OCI-LY7 (cell line): Measurements from ENCODE around the gene VEGFC. TPM values are rescaled to one million over a fixed set of nuclear protein-coding genes. Genes with fewer than 3 reads are reported as not detected.

ENCODE experiments used
- BruUV-seq: library from RNA; stranded (reverse); fragments of 400-500 nt; replicated peaks from 2 replicates; lab custom pipeline; 2021; lab: Mats Ljungman, UMichigan
- CTCF ChIA-PET: fragments of 300-600 bp; sonication (Branson Sonifier 250); formaldehyde crosslinking; loops from one replicate; lab custom pipeline; 2022; ENCODE audit warnings: antibody characterized with exemption; ENCODE audit not compliant: unreplicated experiment; lab: Charles Lee
- POLR2A ChIA-PET: fragments of 300-600 bp; sonication (Branson Sonifier 250); formaldehyde crosslinking; loops from one replicate; lab custom pipeline; 2022; ENCODE audit warnings: antibody characterized with exemption; lab: Charles Lee
- DNase-seq: peaks from one replicate; pipeline ENCODE4 v3.0.0-alpha.2; 2015; ENCODE audit warnings: low spot score
- H2AFZ ChIP-seq: fragments of 200-600 bp; sonication (generic), shearing (Covaris generic); 2 replicates; pipeline ENCODE4 v1.6.1; 2014; ENCODE audit warnings: mild to moderate bottlenecking, antibody characterized with exemption, low read length, moderate library complexity
- H3K27ac ChIP-seq: fragments of 200-600 bp; sonication (generic); 2 replicates; pipeline ENCODE4 v1.5.1; 2014; ENCODE audit warnings: mixed run types, low read depth, mild to moderate bottlenecking, moderate library complexity, low read length, inconsistent platforms; ENCODE audit not compliant: poor library complexity, severe bottlenecking
- H3K36me3 ChIP-seq: fragments of 200-600 bp; sonication (generic); 2 replicates; pipeline ENCODE4 v1.6.1; 2014; ENCODE audit warnings: mild to moderate bottlenecking, antibody characterized with exemption, low read length, moderate library complexity, mixed read lengths; ENCODE audit not compliant: insufficient read depth
- H3K4me1 ChIP-seq: fragments of 200-600 bp; sonication (generic); 2 replicates; pipeline ENCODE4 v1.5.1; 2014; ENCODE audit warnings: mild to moderate bottlenecking, low read length; ENCODE audit not compliant: insufficient read depth, poor library complexity, severe bottlenecking
- H3K4me2 ChIP-seq: fragments of 200-600 bp; sonication (generic); 2 replicates; pipeline ENCODE4 v1.6.1; 2014; ENCODE audit warnings: mild to moderate bottlenecking, low read length
- H3K4me3 ChIP-seq: fragments of 200-600 bp; sonication (generic); 2 replicates; pipeline ENCODE4 v1.5.1; 2014; ENCODE audit warnings: mild to moderate bottlenecking, low read depth, low read length; ENCODE audit not compliant: poor library complexity, severe bottlenecking
- H3K79me2 ChIP-seq: fragments of 200-600 bp; sonication (generic); 2 replicates; pipeline ENCODE4 v1.6.1; 2016; ENCODE audit warnings: low read depth, mild to moderate bottlenecking, low read length, moderate library complexity, mixed read lengths; ENCODE audit not compliant: insufficient read depth
- H3K9me2 ChIP-seq: fragments of 200-600 bp; sonication (generic); 2 replicates; pipeline ENCODE4 v1.6.1; 2016; ENCODE audit warnings: mild to moderate bottlenecking, low read length, mixed read lengths; ENCODE audit not compliant: insufficient read depth
- H3K9me3 ChIP-seq: fragments of 200-600 bp; sonication (generic); 2 replicates; pipeline ENCODE4 v1.6.1; 2014; ENCODE audit warnings: mild to moderate bottlenecking, mixed run types, low read length, mixed read lengths
- H4K20me1 ChIP-seq: fragments of 200-600 bp; sonication (generic); 2 replicates; pipeline ENCODE4 v1.6.1; 2014; ENCODE audit warnings: mild to moderate bottlenecking, antibody characterized with exemption, low read length, moderate library complexity, mixed read lengths; ENCODE audit not compliant: insufficient read depth
- EZH2phosphoT487 ChIP-seq: fragments of 200-600 bp; sonication (generic); IDR thresholded peaks from 2 replicates; pipeline ENCODE4 v1.6.1; 2018; ENCODE audit warnings: low read depth, borderline replicate concordance, mild to moderate bottlenecking, mixed run types, antibody characterized with exemption, low read length, moderate library complexity, mixed read lengths
- intact Hi-C: fragments of 100-400 bp; cut with micrococcal nuclease; formaldehyde crosslinking; loops from one replicate; pipeline ENCODE4 v1.10.0; 2022; ENCODE audit not compliant: unreplicated experiment
- total RNA-seq, 2 experiments: library from RNA; depleted of rRNA in 1 of 2; stranded (reverse); fragments of >200 nt in 1 of 2; shearing (Covaris generic) in 1 of 2; gene quantifications; 2 replicates each; pipeline ENCODE4 v1.2.3, GENCODE V29; 2014 to 2022
- TF ChIP-seq, protein P1 (sequence below): fragments of 200-600 bp; sonication (generic); conservative IDR thresholded peaks from 2 replicates; pipeline ENCODE4 v1.5.1; 2014; ENCODE audit warnings: mild to moderate bottlenecking, antibody characterized with exemption, low read length, moderate library complexity, mixed read lengths

The VEGFC gene
- total RNA-seq, 2 experiments from 2014 or later: not detected

DNA sequence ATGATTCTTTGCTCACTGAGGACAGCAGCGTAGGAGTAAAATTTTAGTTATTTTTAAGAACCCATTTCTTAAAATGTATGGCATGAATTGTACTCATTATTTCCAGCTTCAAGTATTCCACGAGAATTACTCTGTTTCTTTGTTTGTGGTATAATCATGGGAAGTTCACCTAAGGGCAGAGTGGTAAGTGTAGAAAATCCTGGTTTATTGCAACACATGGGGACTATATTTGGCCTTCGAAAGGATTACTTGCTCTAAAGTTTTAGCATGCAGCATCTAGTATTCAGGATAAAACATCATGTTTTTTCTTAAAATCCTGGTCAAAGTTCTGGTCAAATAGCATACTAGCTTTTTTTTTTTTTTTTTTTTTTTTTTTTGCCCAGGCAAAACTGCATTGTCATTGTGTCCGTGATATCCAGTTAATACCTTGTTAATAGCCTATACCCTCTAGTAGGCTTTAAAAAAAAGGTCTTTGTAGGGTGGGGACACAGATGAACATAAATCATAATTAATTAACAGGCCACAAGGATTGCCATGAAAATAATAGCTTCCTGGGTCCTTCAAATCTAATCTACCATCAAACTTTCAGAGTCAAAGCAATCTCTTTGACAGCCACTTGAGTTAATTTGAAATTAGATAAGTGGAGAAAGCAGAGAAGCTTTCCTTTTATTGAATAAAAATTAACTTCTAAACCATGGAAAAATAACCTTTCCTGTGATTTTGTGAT lies 44.6 kb upstream of the VEGFC start:
- Histone ChIP-seq H2AFZ (no peak overlapping the region), H3K36me3 (no peaks in the 10 kb centered on the region), H3K79me2 (no peaks in the 10 kb centered on the region), H3K27ac (no peak overlapping the region), H4K20me1 (no peaks in the 10 kb centered on the region), H3K9me3 (no peaks in the 10 kb centered on the region), H3K9me2 (no peaks in the 10 kb centered on the region), H3K4me3 (no peak overlapping the region), H3K4me2 (no peak overlapping the region), H3K4me1 (no peaks in the 10 kb centered on the region)
- no peak for TF ChIP-seq EZH2phosphoT487
- TF ChIP-seq, protein P1, sequence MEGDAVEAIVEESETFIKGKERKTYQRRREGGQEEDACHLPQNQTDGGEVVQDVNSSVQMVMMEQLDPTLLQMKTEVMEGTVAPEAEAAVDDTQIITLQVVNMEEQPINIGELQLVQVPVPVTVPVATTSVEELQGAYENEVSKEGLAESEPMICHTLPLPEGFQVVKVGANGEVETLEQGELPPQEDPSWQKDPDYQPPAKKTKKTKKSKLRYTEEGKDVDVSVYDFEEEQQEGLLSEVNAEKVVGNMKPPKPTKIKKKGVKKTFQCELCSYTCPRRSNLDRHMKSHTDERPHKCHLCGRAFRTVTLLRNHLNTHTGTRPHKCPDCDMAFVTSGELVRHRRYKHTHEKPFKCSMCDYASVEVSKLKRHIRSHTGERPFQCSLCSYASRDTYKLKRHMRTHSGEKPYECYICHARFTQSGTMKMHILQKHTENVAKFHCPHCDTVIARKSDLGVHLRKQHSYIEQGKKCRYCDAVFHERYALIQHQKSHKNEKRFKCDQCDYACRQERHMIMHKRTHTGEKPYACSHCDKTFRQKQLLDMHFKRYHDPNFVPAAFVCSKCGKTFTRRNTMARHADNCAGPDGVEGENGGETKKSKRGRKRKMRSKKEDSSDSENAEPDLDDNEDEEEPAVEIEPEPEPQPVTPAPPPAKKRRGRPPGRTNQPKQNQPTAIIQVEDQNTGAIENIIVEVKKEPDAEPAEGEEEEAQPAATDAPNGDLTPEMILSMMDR: no peak
- BruUV-seq: no TSS peak
- POLR2A ChIA-PET: interaction anchor here (0.6 to 0.7 kb wide), 2 partner anchors 62 to 342 kb away, joined by 3 to 6 read pairs; no protein-coding TSS in a partner anchor
- intact Hi-C loops: no loop called here
- CTCF ChIA-PET: no interaction called here
- DNase-seq: no peak

DNA sequence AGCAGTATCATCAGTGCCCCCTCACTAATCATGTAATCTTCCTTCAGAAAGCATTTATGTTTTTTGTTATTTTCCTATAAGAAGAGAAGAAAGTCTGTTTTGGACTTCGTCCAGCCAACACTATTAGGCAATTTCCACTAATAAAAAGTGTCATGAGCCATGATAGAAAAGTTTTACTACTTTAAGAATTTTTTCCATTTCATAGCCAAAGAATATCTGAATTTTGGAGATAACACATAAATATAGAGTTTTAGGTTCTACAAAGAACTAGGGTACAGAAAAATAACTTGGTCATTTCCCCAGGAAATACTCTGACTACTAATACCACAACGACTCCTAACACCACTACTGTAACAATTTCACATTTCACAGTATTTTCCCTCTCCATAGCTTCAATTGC lies 41.8 kb upstream of the VEGFC start:
- ChIA-PET CTCF (no interaction called here), POLR2A (no interaction called here)
- Histone ChIP-seq H3K4me1 (no peaks in the 10 kb centered on the region), H4K20me1 (no peaks in the 10 kb centered on the region), H3K4me3 (no peak overlapping the region), H2AFZ (no peak overlapping the region), H3K27ac (no peak overlapping the region), H3K9me3 (no peaks in the 10 kb centered on the region), H3K79me2 (no peaks in the 10 kb centered on the region), H3K4me2 (no peak overlapping the region), H3K9me2 (no peaks in the 10 kb centered on the region), H3K36me3 (no peaks in the 10 kb centered on the region)
- no peak for TF ChIP-seq EZH2phosphoT487
- TF ChIP-seq, protein P1: no peak
- intact Hi-C loops: no loop called here
- no peak for DNase-seq
- no TSS peak for BruUV-seq

DNA sequence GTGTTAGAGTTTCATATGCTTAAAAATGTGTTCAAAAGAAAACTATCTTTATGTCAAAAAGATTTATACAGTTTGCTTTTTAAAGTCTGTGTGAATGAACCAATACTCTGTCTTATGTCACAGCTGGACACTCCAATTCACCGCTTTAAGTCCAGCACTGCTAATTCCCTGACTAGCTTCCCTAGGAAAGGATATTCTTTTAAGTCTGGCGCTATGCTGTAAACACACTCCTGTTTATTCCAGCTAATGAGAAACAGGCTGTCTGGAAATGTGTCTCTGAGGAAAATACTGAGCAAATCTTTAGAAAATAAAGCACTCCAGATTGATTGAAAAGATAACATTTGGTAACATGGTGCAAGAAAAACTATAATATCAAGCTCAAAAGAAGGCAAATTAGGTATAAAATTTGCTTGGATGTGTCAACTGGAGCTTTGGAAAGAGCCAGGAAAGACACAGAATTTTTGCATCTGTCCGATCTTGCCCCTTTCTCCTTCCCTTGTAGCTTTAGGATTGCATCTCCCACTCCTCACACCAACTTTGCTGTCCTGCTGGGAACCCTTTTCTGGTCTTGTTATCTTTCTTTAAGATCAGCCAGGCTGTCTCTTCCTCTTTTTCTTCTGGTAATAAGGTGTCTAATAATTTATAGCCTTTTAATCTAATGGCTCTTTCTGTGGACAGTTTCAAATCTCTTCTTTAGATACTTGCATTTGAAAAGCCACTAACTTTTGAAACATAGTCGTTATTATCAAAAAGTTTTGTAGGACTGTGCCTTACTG lies 40.9 kb upstream of the VEGFC start:
- Histone ChIP-seq H3K4me2 (no peak overlapping the region), H4K20me1 (no peaks in the 10 kb centered on the region), H3K4me1 (no peaks in the 10 kb centered on the region), H3K4me3 (no peak overlapping the region), H2AFZ (no peak overlapping the region), H3K9me3 (no peaks in the 10 kb centered on the region), H3K79me2 (no peaks in the 10 kb centered on the region), H3K36me3 (no peaks in the 10 kb centered on the region), H3K9me2 (no peaks in the 10 kb centered on the region), H3K27ac (no peak overlapping the region)
- DNase-seq: no peak
- intact Hi-C loops: no loop called here
- POLR2A ChIA-PET: interaction anchor here (0.6 kb wide), 1 partner anchor 51 kb away, joined by 3 read pairs; no protein-coding TSS in a partner anchor
- BruUV-seq: no TSS peak
- CTCF ChIA-PET: no interaction called here
- TF ChIP-seq EZH2phosphoT487: no peak
- TF ChIP-seq, protein P1: no peak
